DMS114 treated with DMSO at 0.1 percent for 48 hours (cell line): ENCODE data around the gene CRK.

Experiments used
- DNase-seq: peaks from one replicate; lab custom pipeline; 2025; ENCODE audit not compliant: unreplicated experiment; lab: John Stamatoyannopoulos, UW

The CRK gene

DNA sequence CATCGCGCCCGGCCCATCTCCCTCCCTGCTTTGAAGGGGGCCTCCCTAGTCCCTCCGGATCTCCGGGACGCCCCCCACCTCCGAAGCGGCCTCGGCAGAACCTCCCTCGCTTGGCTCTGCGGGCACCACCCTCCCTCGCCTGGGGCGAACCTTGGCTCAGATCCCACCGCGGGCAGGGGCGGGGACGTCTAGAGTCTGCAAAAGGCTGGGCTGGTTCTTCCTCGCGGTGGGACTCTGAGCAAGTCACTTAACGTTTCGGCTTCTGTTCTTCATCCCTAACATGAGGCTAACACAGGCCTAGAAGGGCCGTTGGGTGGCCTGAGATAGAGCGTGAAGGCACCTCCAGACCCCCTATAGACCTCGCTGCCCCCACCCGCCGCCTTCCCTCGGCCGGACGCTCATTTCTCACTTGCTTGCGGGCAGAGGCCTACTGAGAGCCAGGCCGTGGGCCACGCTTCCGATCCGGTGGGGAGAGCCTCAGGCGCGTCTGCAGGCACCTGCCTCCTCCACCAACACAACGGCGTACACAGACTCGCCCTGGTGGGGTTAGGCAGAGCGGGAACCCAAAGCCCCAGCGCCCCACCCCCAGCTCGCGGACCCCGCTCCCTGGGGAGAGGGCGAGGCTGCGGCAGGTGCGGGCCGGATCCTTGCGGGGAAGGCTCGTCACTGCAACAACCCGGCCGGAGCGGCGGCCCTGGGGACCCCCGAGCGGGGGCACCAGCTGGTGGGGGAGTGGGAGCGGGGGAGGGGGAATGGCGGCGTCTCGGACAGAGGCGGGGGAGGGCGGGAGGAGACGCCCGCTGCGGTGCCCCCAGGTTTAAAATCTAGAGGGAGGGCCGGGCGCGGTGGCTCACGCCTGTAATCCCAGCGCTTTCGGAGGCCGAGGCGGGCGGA is 31.0 kb upstream of the CRK start:
- peak; percentile 31 for DNase-seq

DNA sequence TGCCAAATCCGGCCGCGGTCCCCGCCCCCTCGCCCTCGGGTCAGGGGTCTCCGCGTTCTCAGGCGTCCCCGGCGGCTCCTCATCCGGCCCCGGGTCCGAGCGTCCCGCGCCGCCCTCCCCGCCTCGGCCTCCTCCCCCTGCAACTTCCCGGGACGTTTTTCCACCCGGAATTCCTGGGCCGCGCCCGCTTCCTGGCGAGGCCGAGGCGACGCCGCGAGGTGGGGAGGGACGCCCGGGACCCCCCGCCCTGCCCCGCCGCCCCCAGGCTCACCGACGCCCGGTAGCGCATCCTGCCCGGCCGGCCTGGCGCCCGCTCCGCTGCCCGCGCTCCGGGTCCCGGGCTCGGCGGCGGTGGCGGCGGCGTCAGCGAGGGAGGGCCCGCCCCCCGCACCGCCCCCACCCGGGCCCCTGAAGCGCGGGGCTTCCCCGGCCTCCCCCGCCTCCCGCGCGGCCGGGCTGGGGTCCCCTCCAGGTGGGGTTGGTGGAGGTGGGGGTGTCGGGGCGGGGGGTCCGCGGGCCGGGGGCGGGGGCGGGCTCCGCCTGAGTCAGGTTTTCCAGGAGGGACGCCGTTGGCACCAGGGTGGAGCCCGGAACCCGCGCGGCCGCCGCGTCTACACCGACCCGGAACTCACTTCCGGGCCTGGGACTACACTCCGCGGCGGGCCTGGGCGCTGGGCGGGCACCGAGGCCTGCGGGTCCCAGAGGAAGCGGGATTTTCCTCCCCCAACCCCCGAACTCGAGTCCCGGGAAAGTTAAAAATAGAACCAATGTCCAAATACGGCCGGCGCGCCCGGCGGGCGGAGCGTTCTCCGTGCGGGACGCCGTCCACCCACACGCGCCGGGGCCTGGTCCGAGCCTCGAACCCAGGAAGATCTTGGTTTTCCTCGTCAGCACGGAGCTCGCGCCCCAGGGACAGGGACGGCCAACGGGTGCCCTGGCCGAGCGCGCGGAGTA is 29.7 kb upstream of the CRK start:
- no peak for DNase-seq

DNA sequence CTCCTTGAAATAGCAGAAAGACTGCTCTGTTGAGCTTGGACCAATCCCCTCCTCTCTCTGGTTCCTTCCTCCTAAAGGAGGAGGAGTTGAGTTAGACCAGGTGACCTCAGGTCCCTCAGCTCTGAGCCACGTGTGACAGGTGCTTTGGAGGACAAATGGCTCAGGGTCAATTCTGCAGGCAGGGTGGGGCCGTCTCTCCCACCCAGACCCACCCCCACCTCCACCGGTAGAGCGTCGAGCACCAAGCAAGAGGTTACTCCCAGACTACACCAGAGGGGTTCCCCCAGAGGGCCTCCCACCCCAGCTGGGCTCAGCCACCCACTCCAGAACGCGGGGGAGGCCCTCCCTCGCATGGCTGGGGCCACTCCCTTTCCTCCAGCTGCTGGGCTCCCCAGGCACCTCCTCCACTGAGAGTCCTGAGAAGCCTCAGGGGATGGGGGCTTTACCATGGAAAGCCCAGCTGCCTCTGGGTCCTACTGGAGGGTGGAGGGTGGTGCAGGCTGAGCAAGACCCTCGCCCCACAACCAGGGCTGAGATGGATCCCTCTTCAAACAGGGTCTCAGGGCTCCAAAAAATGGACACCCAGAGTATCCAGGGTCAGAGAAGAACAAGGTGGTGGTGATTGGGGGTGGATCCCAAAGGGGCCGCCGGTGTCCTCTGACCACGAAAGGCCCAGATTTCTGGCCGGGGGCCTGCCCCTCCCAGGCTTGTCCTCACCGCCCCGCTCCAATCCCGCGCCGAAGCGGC is 28.8 kb upstream of the CRK start:
- no peak for DNase-seq

DNA sequence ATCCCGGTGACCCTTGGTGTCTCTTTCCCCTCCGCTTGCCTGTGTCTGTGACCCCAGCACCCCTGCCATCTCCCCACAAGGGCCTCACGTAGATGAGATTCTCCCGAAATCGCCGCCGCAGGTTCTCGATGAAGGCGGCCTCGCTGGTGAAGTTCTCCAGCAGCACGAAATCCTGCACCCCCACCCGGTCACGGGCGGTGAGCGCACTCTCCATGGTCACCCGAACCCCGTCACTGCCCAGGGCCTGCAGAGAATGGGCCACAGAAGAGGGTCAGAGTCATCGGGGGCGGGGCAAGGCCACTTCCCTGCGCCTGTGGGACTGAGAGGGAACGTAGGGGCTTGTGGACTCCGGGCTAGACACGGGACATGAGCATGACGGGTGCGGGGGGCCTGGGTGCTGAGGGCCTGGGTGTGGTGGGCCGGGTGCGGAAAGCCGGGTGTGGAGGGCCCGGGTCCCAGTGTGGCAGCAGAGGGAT is 28.1 kb upstream of the CRK start:
- no peak for DNase-seq

DNA sequence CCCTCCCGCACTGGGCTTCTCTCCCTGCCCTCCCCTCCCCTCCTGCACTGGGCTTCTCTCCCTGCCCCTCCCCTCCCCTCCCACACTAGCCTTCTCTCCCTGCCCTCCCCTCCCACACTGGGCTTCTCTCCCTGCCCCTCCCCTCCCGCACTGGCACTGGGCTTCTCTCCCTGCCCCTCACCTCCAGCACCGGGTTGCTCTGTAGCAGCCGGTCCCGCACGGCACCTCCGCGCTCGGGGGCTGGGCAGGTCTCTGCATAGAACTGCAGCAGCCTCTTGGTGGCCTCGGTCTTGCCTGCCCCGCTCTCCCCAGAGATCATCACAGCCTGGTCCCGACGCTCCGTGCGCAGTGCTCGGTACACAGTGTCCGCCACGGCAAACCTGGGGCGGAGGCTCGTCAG is 26.6 kb upstream of the CRK start:
- no peak for DNase-seq

DNA sequence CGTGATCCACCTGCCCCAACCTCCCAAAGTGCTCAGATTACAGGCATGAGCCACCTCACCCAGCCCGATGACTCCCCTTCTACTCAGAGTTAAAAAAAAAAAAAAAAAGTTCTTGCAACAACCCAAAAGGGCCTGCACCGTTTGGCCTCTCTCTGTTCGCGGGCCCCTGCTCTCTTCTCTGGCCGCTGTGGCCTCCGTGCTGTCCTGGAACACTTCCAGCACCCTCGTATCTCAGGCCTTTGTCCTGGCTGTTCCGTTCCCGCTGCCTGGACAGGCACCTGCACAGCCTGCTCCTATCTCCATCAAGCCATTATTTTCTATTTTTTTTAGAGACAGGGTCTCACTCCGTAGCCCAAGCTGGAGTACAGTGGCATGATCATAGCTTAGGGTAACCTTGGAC is 25.7 kb upstream of the CRK start:
- no peak for DNase-seq

DNA sequence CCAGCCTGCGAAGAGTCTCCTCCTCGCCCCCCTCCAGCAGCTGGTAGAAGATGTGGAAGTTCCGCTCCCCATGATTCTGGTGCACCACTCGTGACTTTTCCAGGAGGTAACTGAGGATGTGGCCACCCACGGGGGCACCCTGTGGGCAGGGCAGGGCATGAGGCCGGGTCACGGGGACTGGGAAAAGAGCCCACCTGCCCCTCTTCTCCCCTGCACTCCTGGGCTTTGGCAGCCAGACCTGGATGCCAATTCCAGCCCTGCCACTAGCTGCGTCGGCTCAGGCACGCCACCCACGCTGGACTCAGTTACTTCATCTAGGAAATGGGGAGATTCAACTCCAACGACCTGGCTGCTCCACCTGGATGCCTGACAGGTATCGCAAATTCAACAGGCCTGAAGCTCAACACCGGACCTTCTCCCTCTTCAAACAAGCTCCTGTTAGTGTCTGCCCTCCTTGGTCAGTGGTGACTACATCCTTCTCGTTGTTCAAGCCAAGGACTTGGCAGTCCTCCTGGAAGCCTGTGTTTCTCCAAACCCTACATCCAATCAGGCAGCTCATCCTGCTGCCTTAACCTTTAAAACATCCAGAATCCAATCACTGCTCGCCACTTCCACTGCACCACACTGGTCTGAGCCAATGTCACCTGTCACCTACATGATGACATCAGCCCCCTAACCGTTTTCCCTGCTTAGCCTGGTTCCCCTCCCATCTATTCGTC is 24.9 kb upstream of the CRK start:
- no peak for DNase-seq

DNA sequence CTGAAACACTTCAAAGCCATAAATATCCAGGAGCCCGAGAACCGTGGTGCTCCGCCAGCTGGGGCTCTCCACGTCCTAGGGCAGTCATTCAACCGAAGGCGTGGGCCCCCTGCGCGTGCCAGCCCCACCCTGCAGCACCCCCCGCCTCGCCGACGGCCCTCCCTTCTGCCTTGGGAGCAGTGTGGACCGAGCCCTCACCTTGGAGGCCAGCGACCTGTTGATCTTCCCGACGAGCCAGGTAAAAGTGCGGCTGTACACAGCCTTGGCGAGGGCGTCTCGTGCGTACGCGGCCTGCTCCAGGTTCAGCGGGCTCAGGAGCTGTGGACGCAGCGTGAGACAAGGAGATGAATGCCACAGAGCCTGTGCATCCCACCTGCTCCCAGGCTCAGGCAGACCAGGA is 22.4 kb upstream of the CRK start:
- DNase-seq = no peak

DNA sequence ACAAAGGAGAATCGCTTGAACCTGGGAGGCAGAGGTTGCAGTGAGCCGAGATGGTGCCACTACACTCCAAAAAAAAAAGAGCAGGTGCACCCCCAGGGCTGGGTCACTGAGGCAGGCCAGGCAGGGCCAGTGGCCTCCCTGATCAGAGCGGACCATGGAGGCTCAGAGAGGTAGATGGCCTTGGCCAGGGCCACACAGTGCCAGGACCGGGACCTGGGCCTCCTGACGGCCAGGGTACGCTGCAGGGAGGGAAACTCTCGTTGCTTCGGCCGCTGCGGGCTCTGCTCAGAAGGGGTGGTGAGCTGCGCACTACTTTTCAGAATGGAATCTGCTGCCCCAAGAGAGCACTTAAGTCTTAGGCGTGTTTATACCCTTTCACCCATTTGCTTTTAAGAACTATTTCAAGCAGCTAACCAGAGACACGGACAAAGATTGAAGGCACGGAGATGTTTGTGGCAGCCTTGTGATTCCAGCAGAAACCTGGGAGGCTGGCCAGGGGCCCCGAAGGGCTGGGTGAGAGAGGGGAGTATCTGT is 19.4 kb upstream of the CRK start:
- DNase-seq = no peak

DNA sequence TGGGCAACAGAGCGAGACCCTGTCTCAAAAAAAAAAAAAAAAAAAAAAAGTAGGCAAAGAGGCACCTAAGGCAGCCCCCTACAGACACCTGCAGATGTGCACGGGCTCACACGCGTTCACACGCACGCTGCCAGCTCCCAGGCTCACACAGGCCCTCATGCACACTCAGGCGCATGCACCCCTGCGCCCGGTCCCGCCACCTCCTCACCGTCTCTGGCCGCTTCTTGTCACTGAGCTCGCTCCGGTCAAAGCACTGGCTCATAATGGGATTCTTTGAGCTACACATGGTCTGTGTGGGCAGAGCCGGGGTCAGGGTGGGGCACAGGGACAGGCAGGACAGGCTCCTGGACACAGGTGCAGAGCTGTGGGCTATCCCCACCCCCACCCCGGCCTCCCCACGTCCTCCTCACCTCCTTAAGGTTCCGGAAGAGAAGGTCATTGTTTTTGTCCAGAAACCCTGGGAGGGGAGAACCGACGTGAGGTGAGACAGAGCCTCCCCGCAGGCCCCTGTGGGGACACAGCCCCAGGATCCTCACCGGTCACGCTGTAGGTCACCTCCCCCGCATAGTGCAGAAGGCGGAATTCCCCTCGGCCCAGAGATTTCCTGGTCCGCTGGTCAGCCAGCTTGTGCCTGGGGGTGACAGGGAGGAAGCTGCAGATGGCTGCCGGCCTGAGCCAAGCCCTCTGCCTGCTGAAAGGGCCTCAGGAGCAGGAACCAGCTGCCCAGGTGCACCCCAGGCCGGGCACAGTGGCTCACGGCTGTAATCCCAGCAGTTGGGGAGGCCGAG is 18.6 kb upstream of the CRK start:
- no peak for DNase-seq

DNA sequence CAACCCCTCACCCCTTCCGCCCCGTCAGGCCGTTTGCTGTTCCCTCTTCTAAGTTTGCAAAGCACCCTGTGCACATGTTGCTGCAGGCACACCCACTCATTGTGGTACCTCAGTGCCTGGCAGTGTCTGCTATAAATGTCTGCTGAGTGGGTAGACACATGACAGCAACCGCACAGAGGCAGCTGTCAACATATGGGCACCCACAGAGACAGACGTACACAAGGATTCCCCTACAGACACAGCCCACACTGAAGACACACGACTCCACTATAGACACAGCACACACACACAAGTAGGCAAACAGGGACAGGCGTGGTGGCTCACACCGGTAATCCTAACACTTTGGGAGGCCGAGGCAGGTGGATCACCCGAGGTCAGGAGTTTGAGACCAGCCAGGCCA is 17.8 kb upstream of the CRK start:
- no peak for DNase-seq

DNA sequence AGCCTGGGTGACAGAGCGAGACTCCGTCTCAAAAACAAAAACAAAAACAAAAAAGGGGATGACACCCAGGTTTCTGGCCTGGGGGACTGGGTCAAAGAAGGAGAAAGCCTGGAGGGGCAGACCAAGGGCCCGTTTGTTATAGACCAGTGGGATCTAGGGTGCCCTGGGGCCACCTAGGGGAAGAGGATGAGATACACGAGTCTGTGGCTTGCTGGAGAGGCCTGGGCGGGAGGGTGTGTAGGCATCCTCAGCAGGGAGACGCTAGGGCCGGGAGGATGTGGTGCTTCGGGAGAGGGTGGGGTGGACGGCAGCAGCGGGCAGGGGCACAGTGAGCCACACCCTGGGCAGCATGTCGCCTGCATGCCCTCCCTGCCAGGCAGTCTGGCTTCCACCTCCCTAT is 17.1 kb upstream of the CRK start:
- DNase-seq = no peak

DNA sequence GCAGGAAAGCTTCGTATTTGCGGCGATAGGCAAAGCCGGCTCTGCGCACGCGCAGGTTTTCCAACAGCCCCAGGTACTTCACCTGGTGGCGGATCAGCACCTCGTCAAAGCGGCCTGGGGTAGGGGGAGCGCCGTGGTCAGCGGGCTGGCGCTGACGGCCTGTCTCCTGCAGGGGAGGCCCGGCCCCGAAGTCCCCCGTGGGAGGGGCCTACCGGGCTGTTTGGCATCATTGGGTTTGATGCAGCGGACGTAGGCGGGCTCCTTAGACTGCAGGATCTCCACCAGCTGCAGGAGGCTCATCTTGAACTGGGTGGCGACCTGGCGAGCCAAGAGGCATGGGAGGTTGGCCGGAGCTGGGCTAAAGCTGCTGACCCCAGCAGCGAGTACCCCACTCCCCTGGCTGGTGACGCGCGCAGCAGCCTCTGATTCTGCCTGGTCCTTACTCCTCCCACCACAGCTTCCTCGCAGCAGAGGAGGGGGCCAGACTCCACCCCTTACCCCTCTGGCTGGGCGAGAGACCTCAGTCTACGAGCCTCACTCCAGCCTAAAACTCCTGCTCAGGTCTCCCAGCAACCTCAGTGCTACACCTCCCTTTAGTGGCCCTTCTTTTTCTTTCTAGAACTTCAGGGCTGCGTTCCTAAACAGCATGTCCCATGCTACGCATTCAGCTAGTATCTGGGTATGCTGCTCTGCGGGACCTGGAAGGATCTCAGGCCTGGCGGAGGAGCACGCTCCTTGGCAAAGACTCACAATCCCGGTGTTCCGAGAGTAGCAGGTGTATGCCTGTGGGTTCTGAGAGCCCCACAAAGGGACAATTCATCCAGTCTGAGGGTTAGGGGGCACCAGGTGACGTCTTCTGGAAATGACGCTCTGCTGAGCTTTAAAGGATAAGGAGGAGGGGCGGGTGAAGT is 16.1 kb upstream of the CRK start:
- DNase-seq = no peak

DNA sequence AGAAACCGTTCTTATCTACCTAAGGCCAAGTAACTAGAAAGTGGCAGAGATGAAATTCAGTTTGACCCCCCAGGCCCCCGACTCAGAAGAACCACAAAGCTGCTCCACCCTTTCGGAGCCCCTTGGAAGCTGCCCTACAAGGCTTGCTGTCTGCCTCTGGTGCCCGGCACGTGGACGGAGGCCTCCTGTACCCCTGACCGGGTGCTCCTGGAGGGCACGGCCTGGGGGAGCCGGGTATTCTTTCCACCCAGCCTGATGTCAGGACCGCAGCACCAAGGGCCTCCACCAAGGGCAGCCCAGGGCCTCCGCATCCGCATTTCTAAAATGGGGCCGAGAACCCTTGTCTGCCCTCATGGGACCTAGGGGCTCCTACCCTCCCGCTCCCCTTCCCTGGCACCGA is 15.5 kb upstream of the CRK start:
- DNase-seq = no peak

DNA sequence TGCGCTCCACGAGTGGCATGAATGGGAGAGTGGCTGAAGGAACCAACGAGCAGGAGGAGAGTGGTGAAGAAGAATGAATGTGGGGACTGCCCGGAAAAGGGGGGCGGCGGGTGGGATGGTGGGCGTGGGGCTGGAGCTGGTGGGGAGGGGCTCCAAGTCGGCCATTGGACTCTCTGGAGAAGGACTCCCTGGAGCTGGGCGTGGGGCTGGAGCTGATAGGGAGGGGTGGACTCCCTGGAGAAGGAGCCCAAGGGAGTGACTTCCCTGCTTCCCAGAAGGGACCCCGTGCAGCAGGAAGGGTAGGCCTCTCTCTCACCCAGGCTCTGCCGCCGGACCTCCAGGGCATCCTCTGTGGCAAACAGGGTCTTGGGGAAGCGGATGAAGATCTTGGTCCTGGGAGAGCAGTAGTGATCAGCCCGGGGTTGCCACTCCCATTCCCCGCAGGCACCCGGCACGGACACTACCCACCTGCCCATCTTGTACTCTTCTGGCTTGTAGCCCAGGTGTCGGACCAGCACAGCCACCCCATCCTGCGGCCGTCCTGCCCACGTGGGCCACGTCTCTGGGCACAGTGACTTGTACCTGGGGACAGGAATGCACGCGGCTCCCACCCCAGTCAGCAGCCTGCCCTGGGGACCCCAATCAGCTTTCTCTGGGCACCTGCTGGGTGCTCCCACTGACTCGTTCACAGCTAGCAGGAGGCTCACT is 14.9 kb upstream of the CRK start:
- DNase-seq = no peak

DNA sequence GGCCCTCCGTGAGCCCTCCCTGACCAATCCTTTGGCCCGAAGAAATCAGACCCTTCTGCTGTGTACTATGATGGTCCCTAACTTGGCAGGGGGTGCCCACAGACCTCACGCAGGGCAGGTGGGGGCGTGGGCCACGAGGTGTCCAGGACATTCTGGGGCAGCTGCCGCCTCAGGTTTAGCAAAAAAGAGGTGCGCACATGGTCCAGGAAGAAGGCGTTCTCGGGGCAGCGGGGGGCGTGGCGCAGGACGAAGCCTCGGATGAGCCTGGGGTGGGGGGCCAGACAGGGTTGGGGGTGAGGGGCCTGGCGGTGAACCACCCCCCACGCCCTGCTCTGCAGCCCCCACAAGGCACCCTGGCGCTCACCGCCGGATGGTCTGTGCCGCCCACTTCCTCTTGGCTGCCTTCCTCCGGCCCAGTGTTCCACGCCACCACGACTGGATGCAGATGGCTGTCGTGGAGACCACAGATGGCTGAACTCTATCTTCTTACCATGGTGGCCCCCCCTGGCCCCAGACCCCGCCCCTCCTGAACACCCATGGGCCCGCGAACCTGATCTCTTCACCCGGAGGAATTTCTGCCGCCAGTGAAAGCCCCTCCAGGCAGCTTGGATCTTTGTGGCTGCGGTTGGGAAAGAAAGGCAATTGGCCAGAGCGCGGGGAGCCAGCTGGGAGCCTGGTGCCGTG is 14.2 kb upstream of the CRK start:
- DNase-seq = no peak

DNA sequence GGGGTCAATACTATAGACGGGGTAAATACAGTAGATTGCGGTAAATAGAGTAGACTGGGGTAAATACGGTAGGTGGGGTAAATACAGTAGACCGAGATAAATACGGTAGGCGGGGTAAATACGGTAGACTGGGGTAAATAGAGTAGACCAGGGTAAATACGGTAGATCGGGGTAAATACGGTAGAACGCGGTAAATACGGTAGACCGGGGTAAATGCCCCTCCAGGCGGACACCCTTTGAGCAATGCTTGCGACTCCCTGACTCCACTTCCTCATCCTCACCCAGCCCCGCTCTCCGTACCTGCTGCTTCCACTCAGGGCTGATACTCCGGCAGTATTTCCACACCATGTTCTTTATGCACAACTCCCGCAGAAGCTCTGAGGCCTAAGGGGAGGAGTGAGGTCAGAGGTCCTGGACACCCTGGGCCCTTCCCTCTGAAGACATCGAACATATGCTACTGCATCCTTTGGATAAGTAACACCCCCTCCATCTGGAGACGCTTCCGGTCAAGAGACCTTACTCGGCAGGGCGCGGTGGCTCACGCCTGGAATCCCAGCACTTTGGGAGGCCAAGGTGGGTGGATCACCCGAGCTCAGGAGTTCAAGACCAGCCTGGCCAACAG is 13.3 kb upstream of the CRK start:
- DNase-seq = no peak
